LNCaP clone FGC (cell line): ENCODE measurements around the gene LRRC8C.

Source experiments
- DNase-seq: peaks from one replicate; pipeline ENCODE4 v3.0.0-alpha.2; 2011; ENCODE audit warnings: low read depth
- H3K4me3 ChIP-seq: 2 replicates; pipeline ENCODE4 v1.5.1; 2011; ENCODE audit warnings: mild to moderate bottlenecking, low read depth, low read length, control low read depth
- TF ChIP-seq, protein P1 (sequence below): IDR thresholded peaks from 2 replicates; pipeline ENCODE4 v1.5.1; 2012; ENCODE audit warnings: mild to moderate bottlenecking; ENCODE audit not compliant: control insufficient read depth, insufficient read depth; ENCODE audit errors: extremely low read depth

The LRRC8C gene

DNA sequence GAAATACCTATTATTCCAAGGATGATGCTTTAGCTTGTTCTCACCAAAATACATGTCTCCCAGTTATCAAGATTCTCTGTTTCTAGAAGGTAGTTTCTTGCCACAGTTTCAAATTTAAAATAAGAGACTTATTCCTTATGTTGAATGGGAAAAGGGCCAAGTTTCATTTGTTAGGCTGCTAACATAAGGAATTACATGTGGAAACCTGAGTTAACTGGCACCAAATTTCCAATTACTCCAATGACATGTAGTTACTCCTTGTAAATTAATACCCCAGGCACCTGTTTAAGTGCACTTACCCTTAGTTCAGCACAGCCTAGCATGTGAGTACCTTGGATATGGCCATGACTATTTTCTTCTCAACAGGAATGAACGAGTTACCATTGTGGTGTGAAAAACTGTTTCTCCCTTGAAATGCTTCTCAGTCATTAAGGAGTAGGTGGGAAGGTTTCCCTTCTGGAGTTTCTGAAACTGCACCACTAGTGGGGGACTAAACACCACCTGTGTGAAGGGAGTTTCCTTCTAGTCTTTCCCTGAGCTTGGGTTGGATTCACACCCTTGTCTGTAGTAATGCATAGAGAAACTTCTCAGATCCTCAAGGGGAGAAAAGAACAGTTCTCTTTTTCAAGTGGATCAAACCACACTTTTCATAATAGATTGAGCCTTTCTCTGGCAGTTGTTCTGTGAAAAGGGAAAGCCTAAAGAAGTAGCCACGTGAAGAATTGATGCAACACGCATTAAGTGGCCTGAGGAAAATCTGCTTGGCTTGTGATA is 32.3 kb upstream of the LRRC8C start:
- DNase-seq = no peak
- H3K4me3 ChIP-seq = no peak overlapping the region
- TF ChIP-seq, protein P1, sequence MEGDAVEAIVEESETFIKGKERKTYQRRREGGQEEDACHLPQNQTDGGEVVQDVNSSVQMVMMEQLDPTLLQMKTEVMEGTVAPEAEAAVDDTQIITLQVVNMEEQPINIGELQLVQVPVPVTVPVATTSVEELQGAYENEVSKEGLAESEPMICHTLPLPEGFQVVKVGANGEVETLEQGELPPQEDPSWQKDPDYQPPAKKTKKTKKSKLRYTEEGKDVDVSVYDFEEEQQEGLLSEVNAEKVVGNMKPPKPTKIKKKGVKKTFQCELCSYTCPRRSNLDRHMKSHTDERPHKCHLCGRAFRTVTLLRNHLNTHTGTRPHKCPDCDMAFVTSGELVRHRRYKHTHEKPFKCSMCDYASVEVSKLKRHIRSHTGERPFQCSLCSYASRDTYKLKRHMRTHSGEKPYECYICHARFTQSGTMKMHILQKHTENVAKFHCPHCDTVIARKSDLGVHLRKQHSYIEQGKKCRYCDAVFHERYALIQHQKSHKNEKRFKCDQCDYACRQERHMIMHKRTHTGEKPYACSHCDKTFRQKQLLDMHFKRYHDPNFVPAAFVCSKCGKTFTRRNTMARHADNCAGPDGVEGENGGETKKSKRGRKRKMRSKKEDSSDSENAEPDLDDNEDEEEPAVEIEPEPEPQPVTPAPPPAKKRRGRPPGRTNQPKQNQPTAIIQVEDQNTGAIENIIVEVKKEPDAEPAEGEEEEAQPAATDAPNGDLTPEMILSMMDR = no peak

DNA sequence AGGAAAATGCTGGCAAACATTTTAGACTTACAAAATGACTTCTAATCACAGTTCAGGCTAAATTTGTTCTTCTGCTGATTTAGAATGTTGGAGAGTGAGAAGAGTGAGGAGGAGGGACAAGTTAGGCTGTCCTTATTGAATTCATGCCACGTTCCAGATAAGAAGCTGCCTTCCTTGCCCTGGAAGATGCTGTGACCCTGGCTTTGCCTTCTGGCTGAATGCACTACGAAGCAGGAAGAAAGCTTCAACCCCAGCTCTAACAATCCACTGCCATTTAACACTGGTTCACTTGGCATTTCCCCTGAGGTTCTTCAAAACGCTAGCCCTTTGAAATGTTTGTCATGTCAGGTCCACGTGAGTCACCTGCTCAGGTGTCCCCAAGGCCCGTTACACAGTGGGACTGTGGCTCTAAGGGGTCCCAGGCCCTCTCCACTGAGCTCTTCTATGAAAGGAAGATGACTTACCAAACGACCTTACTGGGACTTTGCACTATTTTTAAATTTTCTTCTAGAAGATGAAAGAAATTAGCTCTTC is 30.0 kb upstream of the LRRC8C start:
- TF ChIP-seq, protein P1 = no peak
- no peak for DNase-seq
- no peak overlapping the region for H3K4me3 ChIP-seq

DNA sequence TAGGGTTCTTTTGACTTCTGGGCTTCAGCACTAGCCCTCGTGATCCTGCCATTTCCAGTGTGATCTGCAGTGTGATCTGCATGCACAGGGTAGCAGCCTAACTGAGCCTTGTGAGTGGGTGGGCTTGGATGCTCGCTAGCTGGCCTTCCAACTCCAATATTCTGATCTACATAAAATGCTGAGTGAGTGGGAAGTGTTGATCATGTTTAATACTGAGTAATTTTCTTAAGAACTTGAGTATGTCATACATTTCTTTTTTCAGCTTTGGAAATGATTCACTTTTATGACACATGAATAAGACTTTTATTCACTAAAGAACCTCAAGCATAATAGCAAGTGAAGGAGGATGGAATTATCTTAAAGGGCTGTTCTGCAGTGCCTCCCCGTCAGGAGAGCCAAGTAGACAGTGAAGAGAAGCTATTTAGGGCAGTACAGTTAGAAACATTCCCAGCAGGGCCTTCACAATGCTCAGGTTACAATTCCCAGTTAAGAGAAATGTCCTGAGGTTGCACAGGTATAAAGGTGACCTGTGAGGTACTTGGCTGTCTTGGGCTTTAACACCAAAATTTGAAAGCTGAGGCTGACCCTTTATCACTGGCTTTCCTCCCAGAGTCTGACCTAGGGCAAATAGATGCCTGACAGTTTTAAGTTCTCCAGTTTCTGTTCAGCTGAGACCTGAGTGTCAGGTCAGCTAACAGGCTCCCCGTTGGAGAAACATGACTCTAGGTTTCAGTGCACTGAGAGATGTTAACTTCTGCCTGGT is 29.1 kb upstream of the LRRC8C start:
- DNase-seq = no peak
- H3K4me3 ChIP-seq = no peak overlapping the region
- TF ChIP-seq, protein P1 = no peak

DNA sequence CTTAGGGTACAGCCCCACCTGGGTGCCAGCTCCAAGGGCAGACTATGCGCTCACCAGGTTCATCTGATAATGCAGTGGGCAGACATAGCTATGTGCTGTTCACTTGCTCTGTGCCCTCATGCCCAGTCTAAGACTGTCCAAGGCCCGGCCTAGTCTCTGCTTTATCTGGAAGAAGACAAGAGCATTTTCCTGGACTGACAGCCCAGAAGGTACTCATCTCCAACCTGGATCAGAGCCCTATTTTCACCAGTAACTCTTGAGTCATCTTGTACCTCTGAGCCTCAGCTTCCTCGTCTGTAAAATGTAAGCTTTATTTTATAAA is 28.5 kb upstream of the LRRC8C start:
- TF ChIP-seq, protein P1 = no peak
- no peak overlapping the region for H3K4me3 ChIP-seq
- no peak for DNase-seq

DNA sequence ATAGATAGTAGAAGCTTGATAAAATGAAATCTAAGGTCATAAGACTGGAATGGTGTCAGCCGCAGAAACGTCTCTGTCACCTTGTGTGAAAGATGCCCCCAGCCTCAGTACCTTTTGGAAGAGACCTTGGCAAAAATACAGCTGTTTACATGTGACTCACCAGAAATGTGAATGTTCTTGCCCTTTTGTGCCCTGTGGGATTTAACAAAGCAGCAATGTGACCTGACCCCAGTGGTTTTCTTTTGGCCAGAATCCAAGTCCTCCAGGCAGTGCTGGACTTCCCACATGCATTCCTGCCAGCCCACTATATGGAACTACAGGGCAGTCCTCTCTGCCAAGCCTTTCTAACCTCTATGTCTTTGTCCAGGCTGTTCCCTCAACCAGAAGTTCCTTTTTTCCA is 27.2 kb upstream of the LRRC8C start:
- TF ChIP-seq, protein P1 = no peak
- no peak for DNase-seq

DNA sequence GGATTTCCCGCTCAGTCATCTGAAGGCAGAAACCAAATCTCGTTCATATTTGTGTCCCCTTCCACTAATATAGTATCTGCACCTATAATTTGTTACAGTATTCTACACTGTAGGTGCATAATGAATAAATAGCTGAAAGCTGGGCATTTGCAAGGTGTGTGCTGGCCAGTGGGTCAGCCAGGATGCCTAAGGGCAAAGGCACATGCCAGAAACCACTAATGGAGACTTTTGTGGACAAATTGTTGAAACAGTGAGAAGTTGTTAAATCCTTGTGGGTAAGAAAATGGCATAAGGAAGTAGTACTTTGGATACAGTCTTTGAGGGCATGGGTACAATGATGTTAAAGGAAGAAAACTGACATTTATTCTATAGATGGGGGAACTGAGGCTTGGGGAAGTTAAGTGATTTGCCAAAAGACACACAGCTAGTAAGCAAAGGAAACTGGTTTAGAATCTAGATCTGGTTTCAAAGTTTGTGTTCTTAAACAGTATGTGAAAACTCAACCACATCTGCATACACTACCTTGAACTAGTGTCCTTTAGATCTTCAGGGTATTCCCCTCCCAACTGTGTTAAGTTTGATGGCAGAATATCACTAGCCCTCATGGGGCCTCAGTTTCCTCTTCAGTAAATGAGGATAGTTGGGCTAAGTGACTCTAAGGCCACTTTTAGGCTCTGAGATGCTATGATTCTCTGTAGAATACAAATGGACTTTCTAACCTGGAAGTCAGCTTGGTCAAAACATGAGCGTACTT is 26.5 kb upstream of the LRRC8C start:
- TF ChIP-seq, protein P1 = no peak
- no peak overlapping the region for H3K4me3 ChIP-seq
- DNase-seq = no peak

More for the DNA sequence above, 27.2 kb upstream of the LRRC8C start:
- H3K4me3 ChIP-seq = no peak overlapping the region
